ENCODE measurements around the gene NTNG2.

DNA sequence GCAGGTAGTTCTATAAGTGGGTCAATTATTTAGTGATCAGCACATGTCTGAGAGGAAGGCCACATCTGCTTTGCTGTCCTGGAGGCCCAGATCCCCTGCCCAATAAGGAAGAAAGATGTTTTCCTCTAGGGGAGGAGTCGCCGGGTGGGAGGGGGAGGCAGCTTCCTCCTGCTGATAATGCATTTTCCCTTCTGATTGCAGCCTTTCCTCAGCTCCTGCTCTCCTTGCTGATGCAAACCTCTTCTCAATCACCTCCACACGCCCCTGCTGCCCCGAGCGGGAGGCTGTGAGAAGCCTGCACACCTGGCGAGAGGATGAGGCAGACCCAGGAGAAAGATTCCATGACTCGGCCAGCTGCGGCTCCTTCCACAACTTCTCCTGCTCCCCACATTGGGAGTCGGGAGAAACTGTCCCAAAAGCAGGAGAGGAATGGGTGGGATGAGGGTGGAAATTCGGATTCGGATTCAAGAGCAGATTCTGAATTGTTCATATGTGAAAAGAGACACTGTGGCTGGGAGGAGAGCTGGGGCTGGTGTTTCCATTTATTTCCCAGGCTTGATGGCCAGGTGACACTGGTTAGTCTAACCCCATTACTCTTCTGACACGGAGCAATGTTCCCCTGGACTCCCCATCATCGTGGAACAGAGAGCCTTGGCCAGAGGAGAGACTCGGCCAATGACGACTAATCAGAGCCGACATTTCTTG lies 6.8 kb upstream of the NTNG2 start:
- no peak for TF ChIP-seq POLR2A (IDR thresholded peaks at IDR 0.05; ENCODE audit: low read depth, low read length)
- TF ChIP-seq TAF1 (IDR thresholded peaks at IDR 0.05; ENCODE audit: borderline replicate concordance, low read depth, low read length), result no peak
- no peak for TF ChIP-seq POLR2AphosphoS5 (IDR thresholded peaks at IDR 0.05; ENCODE audit: low read depth, low read length)
